SK-N-SH treated with all-trans-retinoic acid at 6 μM for 48 hours (cell line): ENCODE measurements around the gene GTF2H1.

Experiments
- ATAC-seq: fragments of 200-7000 bp; cut with Tn5 transposase; 3 replicates; pipeline ENCODE4 v1.9.1; 2020; ENCODE audit warnings: mild to moderate bottlenecking, moderate library complexity
- ARNTL ChIP-seq: fragments of 450-650 bp; formaldehyde crosslinking; IDR thresholded peaks from 2 replicates; pipeline ENCODE4 v1.5.0; 2020; ENCODE audit warnings: low read depth, mild to moderate bottlenecking, moderate library complexity, borderline replicate concordance
- BACH2 ChIP-seq: fragments of 250-450 bp; sonication (Bioruptor Pico); IDR thresholded peaks from 2 replicates; pipeline ENCODE4 v1.9.0; 2021; ENCODE audit warnings: mild to moderate bottlenecking, borderline replicate concordance
- CSDC2 ChIP-seq: fragments of 250-450 bp; sonication (Bioruptor Pico); IDR thresholded peaks from 2 replicates; pipeline ENCODE4 v1.5.0; 2020; ENCODE audit warnings: mild to moderate bottlenecking, moderate library complexity
- CSRNP3 ChIP-seq: fragments of 250-450 bp; sonication (Bioruptor Pico); IDR thresholded peaks from 2 replicates; pipeline ENCODE4 v1.5.1; 2021; ENCODE audit warnings: mild to moderate bottlenecking, moderate library complexity
- ESRRG ChIP-seq: fragments of 250-450 bp; sonication (Bioruptor Pico); IDR thresholded peaks from 2 replicates; pipeline ENCODE4 v1.6.1; 2021; ENCODE audit warnings: mild to moderate bottlenecking
- GLIS3 ChIP-seq: fragments of 250-450 bp; sonication (Bioruptor Pico); IDR thresholded peaks from 2 replicates; pipeline ENCODE4 v1.5.0; 2020; ENCODE audit warnings: mild to moderate bottlenecking, moderate library complexity
- ISL1 ChIP-seq: fragments of 250-450 bp; sonication (Bioruptor Pico); IDR thresholded peaks from 2 replicates; pipeline ENCODE4 v2.1.2; 2022; ENCODE audit warnings: mild to moderate bottlenecking, moderate library complexity
- OSR1 ChIP-seq: fragments of 250-450 bp; sonication (Bioruptor Pico); IDR thresholded peaks from 2 replicates; pipeline ENCODE4 v1.8.0; 2022; ENCODE audit warnings: moderate library complexity, mild to moderate bottlenecking, inconsistent platforms
- PPARA ChIP-seq: fragments of 250-450 bp; sonication (Bioruptor Pico); IDR thresholded peaks from 2 replicates; pipeline ENCODE4 v1.5.0; 2020; ENCODE audit warnings: mild to moderate bottlenecking, borderline replicate concordance
- RARB ChIP-seq: fragments of 250-450 bp; sonication (Bioruptor Pico); IDR thresholded peaks from 2 replicates; pipeline ENCODE4 v1.8.0; 2021; ENCODE audit warnings: mild to moderate bottlenecking, moderate library complexity
- TCF4 ChIP-seq: fragments of 250-450 bp; sonication (Bioruptor Pico); IDR thresholded peaks from 2 replicates; pipeline ENCODE4 v1.8.0; 2021; ENCODE audit warnings: mild to moderate bottlenecking, moderate library complexity, borderline replicate concordance
- TOX ChIP-seq: fragments of 250-450 bp; sonication (Bioruptor Pico); IDR thresholded peaks from 2 replicates; pipeline ENCODE4 v1.8.0; 2021; ENCODE audit warnings: mild to moderate bottlenecking, moderate library complexity, borderline replicate concordance
- ZC3H10 ChIP-seq: fragments of 250-450 bp; sonication (Bioruptor Pico); IDR thresholded peaks from 2 replicates; pipeline ENCODE4 v1.5.1; 2021; ENCODE audit warnings: mild to moderate bottlenecking, moderate library complexity
- ZFP3 ChIP-seq: fragments of 250-450 bp; sonication (Bioruptor Pico); IDR thresholded peaks from 2 replicates; pipeline ENCODE4 v1.5.0; 2020; ENCODE audit warnings: mild to moderate bottlenecking, moderate library complexity
- ZFP30 ChIP-seq: fragments of 450-650 bp; formaldehyde crosslinking; IDR thresholded peaks from 2 replicates; pipeline ENCODE4 v1.5.0; 2022; ENCODE audit warnings: mild to moderate bottlenecking, moderate library complexity
- ZNF565 ChIP-seq: fragments of 450-650 bp; formaldehyde crosslinking; conservative IDR thresholded peaks from 2 replicates; pipeline ENCODE4 v1.5.0; 2020; ENCODE audit warnings: low read depth, mild to moderate bottlenecking, moderate library complexity
- ZNF70 ChIP-seq: fragments of 450-650 bp; formaldehyde crosslinking; IDR thresholded peaks from 2 replicates; pipeline ENCODE4 v1.5.0; 2020; ENCODE audit warnings: mild to moderate bottlenecking, moderate library complexity
- ZNF8 ChIP-seq: fragments of 450-650 bp; formaldehyde crosslinking; IDR thresholded peaks from 2 replicates; pipeline ENCODE4 v1.5.0; 2020; ENCODE audit warnings: mild to moderate bottlenecking, moderate library complexity
- TF ChIP-seq, protein P1 (sequence below): fragments of 250-450 bp; sonication (Bioruptor Pico); IDR thresholded peaks from 2 replicates; pipeline ENCODE4 v1.5.0; 2020; ENCODE audit warnings: mild to moderate bottlenecking, moderate library complexity
- TF ChIP-seq, protein P2 (sequence below): fragments of 250-450 bp; sonication (Bioruptor Pico); IDR thresholded peaks from 2 replicates; pipeline ENCODE4 v1.8.0; 2020; ENCODE audit warnings: mild to moderate bottlenecking, moderate library complexity, borderline replicate concordance
- TF ChIP-seq, protein P3 (sequence below): fragments of 250-450 bp; sonication (Bioruptor Pico); IDR thresholded peaks from 2 replicates; pipeline ENCODE4 v1.5.1; 2020; ENCODE audit warnings: low read depth, mild to moderate bottlenecking, moderate library complexity

The GTF2H1 gene

GRCh38 chr11:18309691-18310090, 12.7 kb upstream of the GTF2H1 start:
- no peak for ATAC-seq
- no peak for TF ChIP-seq TOX
- TF ChIP-seq GLIS3 (CRISPR knock-in tag), result no peak
- TF ChIP-seq ARNTL (CRISPR knock-in tag), result no peak
- no peak for TF ChIP-seq ISL1 (CRISPR knock-in tag)
- TF ChIP-seq, protein P1, sequence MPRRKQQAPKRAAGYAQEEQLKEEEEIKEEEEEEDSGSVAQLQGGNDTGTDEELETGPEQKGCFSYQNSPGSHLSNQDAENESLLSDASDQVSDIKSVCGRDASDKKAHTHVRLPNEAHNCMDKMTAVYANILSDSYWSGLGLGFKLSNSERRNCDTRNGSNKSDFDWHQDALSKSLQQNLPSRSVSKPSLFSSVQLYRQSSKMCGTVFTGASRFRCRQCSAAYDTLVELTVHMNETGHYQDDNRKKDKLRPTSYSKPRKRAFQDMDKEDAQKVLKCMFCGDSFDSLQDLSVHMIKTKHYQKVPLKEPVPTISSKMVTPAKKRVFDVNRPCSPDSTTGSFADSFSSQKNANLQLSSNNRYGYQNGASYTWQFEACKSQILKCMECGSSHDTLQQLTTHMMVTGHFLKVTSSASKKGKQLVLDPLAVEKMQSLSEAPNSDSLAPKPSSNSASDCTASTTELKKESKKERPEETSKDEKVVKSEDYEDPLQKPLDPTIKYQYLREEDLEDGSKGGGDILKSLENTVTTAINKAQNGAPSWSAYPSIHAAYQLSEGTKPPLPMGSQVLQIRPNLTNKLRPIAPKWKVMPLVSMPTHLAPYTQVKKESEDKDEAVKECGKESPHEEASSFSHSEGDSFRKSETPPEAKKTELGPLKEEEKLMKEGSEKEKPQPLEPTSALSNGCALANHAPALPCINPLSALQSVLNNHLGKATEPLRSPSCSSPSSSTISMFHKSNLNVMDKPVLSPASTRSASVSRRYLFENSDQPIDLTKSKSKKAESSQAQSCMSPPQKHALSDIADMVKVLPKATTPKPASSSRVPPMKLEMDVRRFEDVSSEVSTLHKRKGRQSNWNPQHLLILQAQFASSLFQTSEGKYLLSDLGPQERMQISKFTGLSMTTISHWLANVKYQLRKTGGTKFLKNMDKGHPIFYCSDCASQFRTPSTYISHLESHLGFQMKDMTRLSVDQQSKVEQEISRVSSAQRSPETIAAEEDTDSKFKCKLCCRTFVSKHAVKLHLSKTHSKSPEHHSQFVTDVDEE (CRISPR knock-in tag), result no peak
- TF ChIP-seq ZFP30 (CRISPR knock-in tag), result no peak
- TF ChIP-seq CSDC2, result no peak
- TF ChIP-seq PPARA (CRISPR knock-in tag), result no peak

DNA sequence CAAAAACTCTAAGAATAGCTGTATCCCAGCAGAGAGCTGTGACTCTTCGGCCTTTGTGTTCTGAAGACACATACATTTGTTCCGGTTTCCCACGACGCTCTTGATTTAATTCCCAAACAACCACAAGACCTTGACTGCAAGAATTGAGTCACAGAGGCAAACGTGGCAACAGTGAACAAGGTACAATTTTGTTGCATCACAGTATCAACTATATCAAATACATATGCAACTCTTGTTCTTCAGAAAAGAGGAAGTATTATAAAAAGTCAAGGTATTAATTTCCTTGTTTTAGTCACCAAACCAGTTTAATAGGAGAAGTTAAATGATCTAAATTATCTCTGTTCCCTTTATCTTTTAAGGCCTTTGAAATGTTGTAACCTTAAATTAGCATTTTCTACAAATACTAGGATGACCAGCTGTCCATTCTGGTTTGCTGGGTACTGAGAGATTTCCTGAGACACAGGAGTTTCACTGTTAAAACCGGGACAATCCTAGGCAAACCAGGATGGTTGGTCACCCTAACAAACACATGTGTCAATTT, 11.5 kb upstream of the GTF2H1 start:
- TF ChIP-seq RARB (CRISPR knock-in tag) (no peak), CSDC2 (no peak), ESRRG (CRISPR knock-in tag) (no peak), ZC3H10 (CRISPR knock-in tag) (no peak), BACH2 (CRISPR knock-in tag) (no peak), TCF4 (CRISPR knock-in tag) (no peak), ZNF70 (no peak), ZFP3 (no peak), OSR1 (no peak)
- ATAC-seq, result no peak

- TF ChIP-seq ZFP30 (CRISPR knock-in tag) (no peak), OSR1 (no peak), ZNF565 (CRISPR knock-in tag) (no peak), CSDC2 (no peak), ZNF8 (no peak), ESRRG (CRISPR knock-in tag) (no peak), ZNF70 (no peak), ZFP3 (no peak), BACH2 (CRISPR knock-in tag) (no peak), CSRNP3 (CRISPR knock-in tag) (no peak), ZC3H10 (CRISPR knock-in tag) (no peak), TCF4 (CRISPR knock-in tag) (no peak), RARB (CRISPR knock-in tag) (no peak), ARNTL (CRISPR knock-in tag) (no peak), PPARA (CRISPR knock-in tag) (no peak)
- TF ChIP-seq, protein P1 (CRISPR knock-in tag), result no peak
- TF ChIP-seq, protein P2, sequence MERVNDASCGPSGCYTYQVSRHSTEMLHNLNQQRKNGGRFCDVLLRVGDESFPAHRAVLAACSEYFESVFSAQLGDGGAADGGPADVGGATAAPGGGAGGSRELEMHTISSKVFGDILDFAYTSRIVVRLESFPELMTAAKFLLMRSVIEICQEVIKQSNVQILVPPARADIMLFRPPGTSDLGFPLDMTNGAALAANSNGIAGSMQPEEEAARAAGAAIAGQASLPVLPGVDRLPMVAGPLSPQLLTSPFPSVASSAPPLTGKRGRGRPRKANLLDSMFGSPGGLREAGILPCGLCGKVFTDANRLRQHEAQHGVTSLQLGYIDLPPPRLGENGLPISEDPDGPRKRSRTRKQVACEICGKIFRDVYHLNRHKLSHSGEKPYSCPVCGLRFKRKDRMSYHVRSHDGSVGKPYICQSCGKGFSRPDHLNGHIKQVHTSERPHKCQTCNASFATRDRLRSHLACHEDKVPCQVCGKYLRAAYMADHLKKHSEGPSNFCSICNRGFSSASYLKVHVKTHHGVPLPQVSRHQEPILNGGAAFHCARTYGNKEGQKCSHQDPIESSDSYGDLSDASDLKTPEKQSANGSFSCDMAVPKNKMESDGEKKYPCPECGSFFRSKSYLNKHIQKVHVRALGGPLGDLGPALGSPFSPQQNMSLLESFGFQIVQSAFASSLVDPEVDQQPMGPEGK (CRISPR knock-in tag), result no peak
- TF ChIP-seq, protein P3, sequence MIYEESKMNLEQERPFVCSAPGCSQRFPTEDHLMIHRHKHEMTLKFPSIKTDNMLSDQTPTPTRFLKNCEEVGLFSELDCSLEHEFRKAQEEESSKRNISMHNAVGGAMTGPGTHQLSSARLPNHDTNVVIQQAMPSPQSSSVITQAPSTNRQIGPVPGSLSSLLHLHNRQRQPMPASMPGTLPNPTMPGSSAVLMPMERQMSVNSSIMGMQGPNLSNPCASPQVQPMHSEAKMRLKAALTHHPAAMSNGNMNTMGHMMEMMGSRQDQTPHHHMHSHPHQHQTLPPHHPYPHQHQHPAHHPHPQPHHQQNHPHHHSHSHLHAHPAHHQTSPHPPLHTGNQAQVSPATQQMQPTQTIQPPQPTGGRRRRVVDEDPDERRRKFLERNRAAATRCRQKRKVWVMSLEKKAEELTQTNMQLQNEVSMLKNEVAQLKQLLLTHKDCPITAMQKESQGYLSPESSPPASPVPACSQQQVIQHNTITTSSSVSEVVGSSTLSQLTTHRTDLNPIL (CRISPR knock-in tag), result no peak
- ATAC-seq, result no peak
Measured at GRCh38 chr11:18312012-18312411, 10.4 kb upstream of the GTF2H1 start.
